NCI-H226 (cell line): Measurements from ENCODE around the gene SCAANT1.
A peak's percentile ranks its signal among the peaks of the same experiment; 100 is the strongest.

ENCODE experiments used
- DNase-seq: peaks from one replicate; pipeline ENCODE4 v3.0.0-alpha.2; 2015

Gene SCAANT1

GRCh38 chr3:63896332-63897030, 15.7 kb downstream of the SCAANT1 start:
- no peak for DNase-seq

- no peak for DNase-seq
Measured at GRCh38 chr3:63895422-63896189, 16.6 kb downstream of the SCAANT1 start.

- DNase-seq: no peak
Measured at GRCh38 chr3:63892773-63893352, 19.3 kb downstream of the SCAANT1 start.

- DNase-seq: no peak
Measured at GRCh38 chr3:63891518-63891917, 20.7 kb downstream of the SCAANT1 start.

- no peak for DNase-seq
Measured at GRCh38 chr3:63886858-63887257, 25.3 kb downstream of the SCAANT1 start.

GRCh38 chr3:63880653-63881052, 31.5 kb downstream of the SCAANT1 start:
- DNase-seq: no peak

GRCh38 chr3:63878394-63879060, 33.7 kb downstream of the SCAANT1 start:
- no peak for DNase-seq

- no peak for DNase-seq
Measured at GRCh38 chr3:63877737-63878393, 34.3 kb downstream of the SCAANT1 start.

GRCh38 chr3:63876260-63876659, 35.9 kb downstream of the SCAANT1 start:
- DNase-seq: no peak

- DNase-seq: no peak
Measured at GRCh38 chr3:63875510-63875909, 36.7 kb downstream of the SCAANT1 start.

GRCh38 chr3:63874769-63875168, 37.4 kb downstream of the SCAANT1 start:
- no peak for DNase-seq

- peak; percentile 91 for DNase-seq
Measured at GRCh38 chr3:63872135-63872924, 39.9 kb downstream of the SCAANT1 start.

GRCh38 chr3:63870615-63871005, 41.6 kb downstream of the SCAANT1 start:
- no peak for DNase-seq

GRCh38 chr3:63869940-63870614, 42.1 kb downstream of the SCAANT1 start:
- no peak for DNase-seq

- no peak for DNase-seq
Measured at GRCh38 chr3:63867225-63867624, 45.0 kb downstream of the SCAANT1 start.

GRCh38 chr3:63864965-63865327, 47.2 kb downstream of the SCAANT1 start:
- no peak for DNase-seq

- DNase-seq: no peak
Measured at GRCh38 chr3:63864008-63864964, 47.9 kb downstream of the SCAANT1 start.

GRCh38 chr3:63863150-63864007, 48.8 kb downstream of the SCAANT1 start, which contains the start of the genes ATXN7 and THOC7:
TSS of gene ATXN7 (plus strand) at chr3:63863867. CDS start at chr3:63912599, 48,732 bp downstream.
TSS of gene THOC7 (minus strand) at chr3:63863805. CDS start at chr3:63863790, 15 bp downstream.
- DNase-seq: peak; percentile 48

GRCh38 chr3:63862804-63863149, 49.4 kb downstream of the SCAANT1 start:
- no peak for DNase-seq
